HL-60 (cell line): Measurements from ENCODE around the gene SCAMP2.

ENCODE experiments used
- GABPA ChIP-seq: IDR thresholded peaks from 2 replicates; pipeline ENCODE4 v1.6.1; 2012; ENCODE audit warnings: low read depth
- POLR2AphosphoS5 ChIP-seq: IDR thresholded peaks from 2 replicates; pipeline ENCODE4 v1.6.1; 2012; ENCODE audit warnings: low read depth
- TF ChIP-seq, protein P1 (sequence below): IDR thresholded peaks from one replicate; pipeline ENCODE4 v1.5.1; 2011; ENCODE audit warnings: low read length, control low read depth, inconsistent platforms; ENCODE audit not compliant: insufficient read depth

DNA sequence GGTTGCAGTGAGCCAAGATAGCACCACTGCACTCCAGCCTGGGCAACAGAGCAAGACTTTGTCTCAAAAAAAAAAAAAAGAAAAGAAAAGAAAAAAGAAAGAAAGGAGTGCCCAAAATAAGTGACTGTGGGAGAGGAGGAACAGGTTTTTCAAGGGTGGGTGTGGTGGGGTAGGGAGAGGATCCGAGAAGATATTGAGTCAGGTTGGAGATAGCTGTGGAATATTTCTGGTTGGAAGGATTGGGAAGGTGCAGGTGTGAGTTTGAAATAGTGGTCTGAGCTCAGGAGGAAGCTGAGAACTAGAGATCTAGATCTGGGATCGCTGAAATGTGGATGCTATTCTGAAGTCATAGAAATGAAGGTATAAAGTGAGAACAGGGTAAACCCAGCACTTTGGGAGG lies 7.8 kb downstream of the SCAMP2 start:
- TF ChIP-seq, protein P1, sequence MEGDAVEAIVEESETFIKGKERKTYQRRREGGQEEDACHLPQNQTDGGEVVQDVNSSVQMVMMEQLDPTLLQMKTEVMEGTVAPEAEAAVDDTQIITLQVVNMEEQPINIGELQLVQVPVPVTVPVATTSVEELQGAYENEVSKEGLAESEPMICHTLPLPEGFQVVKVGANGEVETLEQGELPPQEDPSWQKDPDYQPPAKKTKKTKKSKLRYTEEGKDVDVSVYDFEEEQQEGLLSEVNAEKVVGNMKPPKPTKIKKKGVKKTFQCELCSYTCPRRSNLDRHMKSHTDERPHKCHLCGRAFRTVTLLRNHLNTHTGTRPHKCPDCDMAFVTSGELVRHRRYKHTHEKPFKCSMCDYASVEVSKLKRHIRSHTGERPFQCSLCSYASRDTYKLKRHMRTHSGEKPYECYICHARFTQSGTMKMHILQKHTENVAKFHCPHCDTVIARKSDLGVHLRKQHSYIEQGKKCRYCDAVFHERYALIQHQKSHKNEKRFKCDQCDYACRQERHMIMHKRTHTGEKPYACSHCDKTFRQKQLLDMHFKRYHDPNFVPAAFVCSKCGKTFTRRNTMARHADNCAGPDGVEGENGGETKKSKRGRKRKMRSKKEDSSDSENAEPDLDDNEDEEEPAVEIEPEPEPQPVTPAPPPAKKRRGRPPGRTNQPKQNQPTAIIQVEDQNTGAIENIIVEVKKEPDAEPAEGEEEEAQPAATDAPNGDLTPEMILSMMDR: no peak
- TF ChIP-seq POLR2AphosphoS5 (no peak), GABPA (no peak)
